Measurements from ENCODE around the gene RNF169.

DNA sequence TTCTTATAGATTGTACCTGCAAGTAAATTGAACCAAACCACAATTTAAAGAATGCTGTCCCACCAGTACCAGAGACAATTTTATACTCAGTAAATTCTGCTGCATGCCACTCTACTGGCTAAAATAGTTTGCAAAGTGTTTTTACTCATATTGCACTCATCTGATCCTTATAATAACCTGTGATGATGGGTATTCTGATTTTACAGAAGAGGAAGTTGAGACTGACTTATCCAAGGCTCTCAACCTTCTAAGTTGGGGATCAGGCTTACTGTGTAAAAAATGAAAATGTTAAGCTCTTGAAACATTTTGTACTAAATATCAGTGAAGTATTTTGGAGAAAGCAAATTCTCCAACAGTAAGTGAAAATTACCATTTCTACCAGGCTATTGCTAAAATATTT is 37.9 kb downstream of the RNF169 start:
- TF ChIP-seq, protein P1, sequence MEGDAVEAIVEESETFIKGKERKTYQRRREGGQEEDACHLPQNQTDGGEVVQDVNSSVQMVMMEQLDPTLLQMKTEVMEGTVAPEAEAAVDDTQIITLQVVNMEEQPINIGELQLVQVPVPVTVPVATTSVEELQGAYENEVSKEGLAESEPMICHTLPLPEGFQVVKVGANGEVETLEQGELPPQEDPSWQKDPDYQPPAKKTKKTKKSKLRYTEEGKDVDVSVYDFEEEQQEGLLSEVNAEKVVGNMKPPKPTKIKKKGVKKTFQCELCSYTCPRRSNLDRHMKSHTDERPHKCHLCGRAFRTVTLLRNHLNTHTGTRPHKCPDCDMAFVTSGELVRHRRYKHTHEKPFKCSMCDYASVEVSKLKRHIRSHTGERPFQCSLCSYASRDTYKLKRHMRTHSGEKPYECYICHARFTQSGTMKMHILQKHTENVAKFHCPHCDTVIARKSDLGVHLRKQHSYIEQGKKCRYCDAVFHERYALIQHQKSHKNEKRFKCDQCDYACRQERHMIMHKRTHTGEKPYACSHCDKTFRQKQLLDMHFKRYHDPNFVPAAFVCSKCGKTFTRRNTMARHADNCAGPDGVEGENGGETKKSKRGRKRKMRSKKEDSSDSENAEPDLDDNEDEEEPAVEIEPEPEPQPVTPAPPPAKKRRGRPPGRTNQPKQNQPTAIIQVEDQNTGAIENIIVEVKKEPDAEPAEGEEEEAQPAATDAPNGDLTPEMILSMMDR (IDR thresholded peaks at IDR 0.05; ENCODE audit: low read depth, low read length, missing input control) = no peak
- TF ChIP-seq RAD21 (IDR thresholded peaks at IDR 0.05) (no peak), YY1 (IDR thresholded peaks at IDR 0.05) (no peak)
- TF ChIP-seq, protein P2, sequence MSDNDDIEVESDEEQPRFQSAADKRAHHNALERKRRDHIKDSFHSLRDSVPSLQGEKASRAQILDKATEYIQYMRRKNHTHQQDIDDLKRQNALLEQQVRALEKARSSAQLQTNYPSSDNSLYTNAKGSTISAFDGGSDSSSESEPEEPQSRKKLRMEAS (IDR thresholded peaks at IDR 0.05) = no peak

Data from liver (tissue), 3 donors.